PC-3 (cell line): ENCODE data around the gene STAT1. TPM values are rescaled to one million over a fixed set of nuclear protein-coding genes. Genes with fewer than 3 reads are reported as not detected.

Experiments used
- ATAC-seq: fragments of 200-7000 bp; cut with Tn5 transposase; 2 replicates; pipeline ENCODE4 v1.9.1; 2020; ENCODE audit warnings: mild to moderate bottlenecking, moderate library complexity
- BruUV-seq: library from RNA; stranded (reverse); fragments of 400-500 nt; replicated peaks from 2 replicates; lab custom pipeline; 2021; lab: Mats Ljungman, UMichigan
- CTCF ChIA-PET: fragments of 300-600 bp; sonication (Branson Sonifier 250); formaldehyde crosslinking; loops from one replicate; lab custom pipeline; 2022; ENCODE audit warnings: antibody characterized with exemption; lab: Charles Lee
- POLR2A ChIA-PET: fragments of 300-600 bp; sonication (Branson Sonifier 250); formaldehyde crosslinking; loops from one replicate; lab custom pipeline; 2022; ENCODE audit warnings: antibody characterized with exemption; ENCODE audit not compliant: unreplicated experiment; lab: Charles Lee
- DNase-seq: peaks from one replicate; pipeline ENCODE4 v3.0.0-alpha.2; 2015
- H2AFZ ChIP-seq: fragments of 300-600 bp; sonication (generic); 2 replicates; pipeline ENCODE4 v1.6.0; 2016; ENCODE audit warnings: antibody characterized with exemption, low read length
- H3F3A ChIP-seq: fragments of 300-600 bp; sonication (generic); one replicate; pipeline ENCODE4 v1.6.0; 2017; ENCODE audit warnings: antibody characterized with exemption, low read length, control low read depth, mild to moderate bottlenecking; ENCODE audit not compliant: unreplicated experiment
- H3K27ac ChIP-seq: fragments of 300-600 bp; sonication (generic); 2 replicates; pipeline ENCODE4 v1.5.1; 2016; ENCODE audit warnings: mild to moderate bottlenecking, low read length
- H3K27me3 ChIP-seq: fragments of 300-600 bp; sonication (generic); 2 replicates; pipeline ENCODE4 v1.6.1; 2016; ENCODE audit warnings: low read length, mixed read lengths
- H3K36me3 ChIP-seq: fragments of 300-600 bp; sonication (generic); 2 replicates; pipeline ENCODE4 v1.6.1; 2016; ENCODE audit warnings: low read depth, mixed run types, low read length, mixed read lengths
- H3K4me1 ChIP-seq: fragments of 300-600 bp; sonication (generic); 2 replicates; pipeline ENCODE4 v1.5.1; 2016; ENCODE audit warnings: low read length; ENCODE audit not compliant: insufficient read depth
- H3K4me2 ChIP-seq: fragments of 300-600 bp; sonication (generic); 2 replicates; pipeline ENCODE4 v1.6.0; 2016; ENCODE audit warnings: low read length
- H3K4me3 ChIP-seq: fragments of 300-600 bp; sonication (generic); 2 replicates; pipeline ENCODE4 v1.5.1; 2016; ENCODE audit warnings: mild to moderate bottlenecking, low read length, mixed read lengths
- H3K79me2 ChIP-seq: fragments of 300-600 bp; sonication (generic); 2 replicates; pipeline ENCODE4 v1.6.1; 2017; ENCODE audit warnings: low read length, mixed read lengths
- H3K9ac ChIP-seq: fragments of 300-600 bp; sonication (generic); 2 replicates; pipeline ENCODE4 v1.6.0; 2016; ENCODE audit warnings: mild to moderate bottlenecking, low read length
- H3K9me2 ChIP-seq: fragments of 300-600 bp; sonication (generic); replicated peaks from 2 replicates; pipeline ENCODE4 v1.6.1; 2016; ENCODE audit warnings: mixed run types, low read length, mixed read lengths
- H3K9me3 ChIP-seq: fragments of 300-600 bp; sonication (generic); 2 replicates; pipeline ENCODE4 v1.6.1; 2016; ENCODE audit warnings: low read length, mixed read lengths
- H4K20me1 ChIP-seq: fragments of 300-600 bp; sonication (generic); 2 replicates; pipeline ENCODE4 v1.6.1; 2016; ENCODE audit warnings: low read length, mixed read lengths
- EZH2 ChIP-seq: fragments of 300-600 bp; sonication (generic); IDR thresholded peaks from one replicate; pipeline ENCODE4 v1.6.1; 2017; ENCODE audit warnings: antibody characterized with exemption, mild to moderate bottlenecking, low read length; ENCODE audit not compliant: unreplicated experiment
- EZH2phosphoT487 ChIP-seq: fragments of 300-600 bp; sonication (generic); IDR thresholded peaks from 2 replicates; pipeline ENCODE4 v1.6.1; 2018; ENCODE audit warnings: mild to moderate bottlenecking, antibody characterized with exemption, low read length, borderline replicate concordance
- intact Hi-C: fragments of 100-400 bp; cut with micrococcal nuclease; formaldehyde crosslinking; loops from 2 replicates; pipeline ENCODE4 v1.9.0; 2023
- total RNA-seq: library from RNA; depleted of rRNA; stranded (reverse); fragments of >200 nt; gene quantifications from 2 replicates; pipeline ENCODE4 v1.2.3, GENCODE V29; 2014
- TF ChIP-seq, protein P1 (sequence below): fragments of 300-600 bp; sonication (generic); conservative IDR thresholded peaks from 2 replicates; pipeline ENCODE4 v1.5.1; 2017; ENCODE audit warnings: antibody characterized with exemption, low read depth, mild to moderate bottlenecking, low read length

Gene STAT1
- total RNA-seq, 1 experiment from 2014 or later: 47.9 TPM

DNA sequence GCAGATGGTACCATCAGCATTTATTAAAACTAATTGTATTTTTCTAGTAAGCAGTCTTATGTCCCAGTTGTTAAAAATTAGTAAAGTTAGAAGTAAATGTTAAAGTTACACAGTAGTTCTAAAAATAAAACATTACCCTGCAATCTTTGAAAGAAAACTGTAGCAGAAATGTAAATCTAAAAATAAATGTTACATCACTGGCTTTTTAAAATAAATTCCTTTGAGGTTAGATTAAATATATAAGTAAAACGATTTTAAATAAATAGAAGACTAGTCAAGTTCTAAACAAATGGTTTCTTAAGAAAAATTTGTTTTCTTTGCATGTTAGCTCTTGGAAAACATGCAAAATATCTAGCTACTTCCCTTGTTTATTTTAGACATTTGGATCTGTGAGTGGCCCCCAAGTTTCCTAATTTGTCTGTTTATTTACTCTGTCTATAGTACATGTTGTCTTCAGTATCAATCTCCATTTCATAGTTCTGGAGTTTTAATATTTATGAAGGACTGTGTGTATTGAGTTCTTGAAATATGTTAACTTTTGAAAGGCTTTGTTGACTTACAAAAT is 75.1 kb downstream of the STAT1 start:
- H4K20me1 ChIP-seq: no peaks in the 10 kb centered on the region
- peaks cover 7% of the 10 kb centered on the region for H3F3A ChIP-seq
- CTCF ChIA-PET: no interaction called here
- no peaks in the 10 kb centered on the region for H3K4me1 ChIP-seq
- H3K9me2 ChIP-seq: no peaks in the 10 kb centered on the region
- intact Hi-C loops: loop anchor here (5.0 kb wide), 1 partner anchor 37 kb away; no protein-coding TSS in a partner anchor
- no peak overlapping the region for H2AFZ ChIP-seq
- no peaks in the 10 kb centered on the region for H3K27me3 ChIP-seq
- BruUV-seq: no TSS peak
- no peak for DNase-seq
- POLR2A ChIA-PET: no interaction called here
- ATAC-seq: no peak
- no peaks in the 10 kb centered on the region for H3K9me3 ChIP-seq
- no peak overlapping the region for H3K9ac ChIP-seq
- TF ChIP-seq EZH2phosphoT487: no peak
- no peak overlapping the region for H3K4me3 ChIP-seq
- H3K27ac ChIP-seq: no peak overlapping the region
- H3K4me2 ChIP-seq: no peak overlapping the region
- peaks cover 4% of the 10 kb centered on the region; the same call in 1 of the 2 replicates for H3K36me3 ChIP-seq
- H3K79me2 ChIP-seq: no peaks in the 10 kb centered on the region

DNA sequence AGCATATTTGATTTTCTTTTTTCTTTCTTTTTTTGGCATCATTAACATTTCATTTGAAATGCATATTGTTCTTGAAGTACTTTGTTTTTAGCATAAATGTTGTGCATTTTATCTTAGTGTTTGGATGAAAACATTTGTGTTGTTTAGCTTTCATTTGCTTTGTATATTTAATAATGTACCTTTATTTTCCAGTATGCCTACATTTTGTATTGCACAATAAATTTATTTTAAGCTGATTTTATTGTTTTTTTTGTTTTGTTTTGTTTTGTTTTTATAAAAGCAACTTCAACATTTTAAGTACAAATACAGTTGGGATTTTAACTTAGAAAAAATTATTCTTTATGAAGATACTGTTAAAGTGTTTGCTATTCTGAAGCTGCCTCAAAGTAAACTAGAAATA is 78.9 kb downstream of the STAT1 start:
- H3K4me1 ChIP-seq: no peaks in the 10 kb centered on the region
- H4K20me1 ChIP-seq: no peaks in the 10 kb centered on the region
- no peaks in the 10 kb centered on the region for H3K27me3 ChIP-seq
- TF ChIP-seq EZH2 (no peak), EZH2phosphoT487 (no peak)
- TF ChIP-seq, protein P1, sequence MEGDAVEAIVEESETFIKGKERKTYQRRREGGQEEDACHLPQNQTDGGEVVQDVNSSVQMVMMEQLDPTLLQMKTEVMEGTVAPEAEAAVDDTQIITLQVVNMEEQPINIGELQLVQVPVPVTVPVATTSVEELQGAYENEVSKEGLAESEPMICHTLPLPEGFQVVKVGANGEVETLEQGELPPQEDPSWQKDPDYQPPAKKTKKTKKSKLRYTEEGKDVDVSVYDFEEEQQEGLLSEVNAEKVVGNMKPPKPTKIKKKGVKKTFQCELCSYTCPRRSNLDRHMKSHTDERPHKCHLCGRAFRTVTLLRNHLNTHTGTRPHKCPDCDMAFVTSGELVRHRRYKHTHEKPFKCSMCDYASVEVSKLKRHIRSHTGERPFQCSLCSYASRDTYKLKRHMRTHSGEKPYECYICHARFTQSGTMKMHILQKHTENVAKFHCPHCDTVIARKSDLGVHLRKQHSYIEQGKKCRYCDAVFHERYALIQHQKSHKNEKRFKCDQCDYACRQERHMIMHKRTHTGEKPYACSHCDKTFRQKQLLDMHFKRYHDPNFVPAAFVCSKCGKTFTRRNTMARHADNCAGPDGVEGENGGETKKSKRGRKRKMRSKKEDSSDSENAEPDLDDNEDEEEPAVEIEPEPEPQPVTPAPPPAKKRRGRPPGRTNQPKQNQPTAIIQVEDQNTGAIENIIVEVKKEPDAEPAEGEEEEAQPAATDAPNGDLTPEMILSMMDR: no peak
- intact Hi-C loops: loop anchor here (5.0 kb wide), 1 partner anchor 33 kb away; no protein-coding TSS in a partner anchor
- H3K4me3 ChIP-seq: no peak overlapping the region
- no peak overlapping the region for H3K9ac ChIP-seq
- H3K4me2 ChIP-seq: no peak overlapping the region
- ChIA-PET POLR2A (no interaction called here), CTCF (no interaction called here)
- peaks cover 26% of the 10 kb centered on the region for H3K36me3 ChIP-seq
- H3K79me2 ChIP-seq: no peaks in the 10 kb centered on the region
- no peak overlapping the region for H2AFZ ChIP-seq
- no peak overlapping the region for H3K27ac ChIP-seq
- ATAC-seq: no peak
- no peaks in the 10 kb centered on the region for H3K9me3 ChIP-seq
- no peak for DNase-seq
- BruUV-seq: no TSS peak
- no peaks in the 10 kb centered on the region for H3F3A ChIP-seq
- no peaks in the 10 kb centered on the region for H3K9me2 ChIP-seq

DNA sequence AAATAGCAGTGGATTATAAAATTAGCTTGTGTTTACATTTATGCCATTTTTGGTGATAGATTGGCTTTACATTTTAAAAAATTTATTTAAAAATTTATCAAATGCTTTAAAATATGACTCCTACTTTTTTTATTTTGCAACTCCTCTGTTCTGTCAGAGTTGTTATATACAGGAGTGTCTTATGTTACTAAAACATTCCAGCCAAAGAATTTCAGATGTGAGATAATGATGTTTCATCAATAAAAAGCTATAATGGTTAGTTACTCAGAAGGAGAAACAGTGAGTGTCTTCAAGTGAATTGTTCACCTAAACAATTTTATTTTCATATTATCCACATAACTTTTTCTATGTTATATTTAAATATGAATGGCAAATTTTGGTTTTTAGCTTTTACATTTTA is 80.6 kb downstream of the STAT1 start:
- Histone ChIP-seq H3K4me3 (no peak overlapping the region), H4K20me1 (no peaks in the 10 kb centered on the region), H3K9me2 (no peaks in the 10 kb centered on the region), H3K4me1 (no peaks in the 10 kb centered on the region), H2AFZ (no peak overlapping the region), H3K79me2 (no peaks in the 10 kb centered on the region), H3K9ac (no peak overlapping the region), H3K27me3 (no peaks in the 10 kb centered on the region), H3K9me3 (no peaks in the 10 kb centered on the region), H3F3A (no peaks in the 10 kb centered on the region), H3K4me2 (no peak overlapping the region), H3K27ac (no peak overlapping the region), H3K36me3 (peaks cover 27% of the 10 kb centered on the region)
- intact Hi-C loops: no loop called here
- ATAC-seq (no peak), DNase-seq (no peak)
- POLR2A ChIA-PET: no interaction called here
- TF ChIP-seq, protein P1: no peak
- TF ChIP-seq EZH2phosphoT487 (no peak), EZH2 (no peak)
- CTCF ChIA-PET: no interaction called here
- BruUV-seq: no TSS peak
